A549 (cell line): Measurements from ENCODE around the gene SLC36A1. TPM values are rescaled to one million over a fixed set of nuclear protein-coding genes. Genes with fewer than 3 reads are reported as not detected.

Experiments used
- ATAC-seq, 2 experiments: fragments of 200-7000 bp in 1 of 2; fragments of >200 bp in 1 of 2; cut with Nextera tagmentation in 1 of 2; cut with Tn5 transposase in 1 of 2; 3 replicates each; pipeline versions ENCODE4 v1.8.0 to v1.9.1; 2018 to 2020; ENCODE audit warnings: mild to moderate bottlenecking in 1 of 2, moderate library complexity in 1 of 2
- CTCF ChIA-PET: fragments of 300-600 bp; sonication (Branson Sonifier 250); formaldehyde crosslinking; extraction: SDS; loops from one replicate; lab custom pipeline; 2021; ENCODE audit warnings: antibody characterized with exemption, inconsistent platforms; lab: Yijun Ruan, JAX
- POLR2A ChIA-PET: fragments of 350-600 bp; formaldehyde crosslinking; extraction: SDS; loops from one replicate; lab custom pipeline; 2021; ENCODE audit warnings: antibody characterized with exemption, inconsistent platforms; lab: Yijun Ruan, JAX
- DNase-seq, 2 experiments: peaks; one replicate each; pipeline versions ENCODE4 v3.0.0 to v3.0.0-alpha.2; 2011 to 2016; ENCODE audit warnings: low read depth in 1 of 2, low spot score in 1 of 2
- FAIRE-seq: peaks from 2 replicates; lab custom pipeline; 2011; peaks lifted over from hg19 to GRCh38; lab: Jason Lieb, UNC
- H3K27ac ChIP-seq, 2 experiments: fragments of >200 bp; sonication (Bioruptor Twin); formaldehyde crosslinking; 3 replicates each; pipeline ENCODE4 v1.5.1; 2016 to 2017
- H3K4me1 ChIP-seq: fragments of >200 bp; sonication (Bioruptor Twin); formaldehyde crosslinking; 3 replicates; pipeline ENCODE4 v1.6.1; 2016
- H3K4me2 ChIP-seq: fragments of >200 bp; sonication (Bioruptor Twin); formaldehyde crosslinking; 3 replicates; pipeline ENCODE4 v1.6.1; 2016
- H3K4me3 ChIP-seq: fragments of >200 bp; sonication (Bioruptor Twin); formaldehyde crosslinking; 3 replicates; pipeline ENCODE4 v1.5.1; 2016
- H3K9me3 ChIP-seq: fragments of >200 bp; sonication (Bioruptor Twin); formaldehyde crosslinking; 3 replicates; pipeline ENCODE4 v1.6.1; 2016
- BHLHE40 ChIP-seq: IDR thresholded peaks from 2 replicates; pipeline ENCODE4 v1.6.1; 2012; ENCODE audit warnings: low read depth, low read length, inconsistent platforms
- CHD2 ChIP-seq: fragments of 150-350 bp; IDR thresholded peaks from 2 replicates; pipeline ENCODE4 v1.6.1; 2014; ENCODE audit warnings: low read length; ENCODE audit not compliant: partially characterized antibody
- CHD4 ChIP-seq: fragments of 200-600 bp; sonication (generic); IDR thresholded peaks from 2 replicates; pipeline ENCODE4 v1.6.1; 2016; ENCODE audit warnings: antibody characterized with exemption, mild to moderate bottlenecking, borderline replicate concordance
- EHF ChIP-seq: fragments of 250-450 bp; sonication (Bioruptor Pico); IDR thresholded peaks from 2 replicates; pipeline ENCODE4 v1.5.0; 2020; ENCODE audit warnings: mild to moderate bottlenecking
- HOXB13 ChIP-seq: fragments of 250-450 bp; sonication (Bioruptor Pico); IDR thresholded peaks from 2 replicates; pipeline ENCODE4 v1.5.0; 2020; ENCODE audit warnings: low read depth, mild to moderate bottlenecking, moderate library complexity
- KDM1A ChIP-seq: fragments of 200-600 bp; sonication (generic); IDR thresholded peaks from 2 replicates; pipeline ENCODE4 v1.6.1; 2016; ENCODE audit warnings: low read depth, mild to moderate bottlenecking
- MAZ ChIP-seq: fragments of 150-350 bp; IDR thresholded peaks from 2 replicates; pipeline ENCODE4 v1.6.1; 2014; ENCODE audit warnings: antibody characterized with exemption, low read depth, low read length, borderline replicate concordance
- NR3C1 ChIP-seq: fragments of >200 bp; sonication (Bioruptor Twin); formaldehyde crosslinking; IDR thresholded peaks from 3 replicates; pipeline ENCODE4 v1.6.1; 2017
- RAD21 ChIP-seq, 2 experiments: fragments of >200 bp in 1 of 2; sonication (Bioruptor Twin) in 1 of 2; formaldehyde crosslinking in 1 of 2; IDR thresholded peaks in 1 of 2; conservative IDR thresholded peaks in 1 of 2; 2 replicates in 1 of 2; 3 replicates in 1 of 2; pipeline ENCODE4 v1.6.1; 2012 to 2018; ENCODE audit warnings: inconsistent platforms in 1 of 2
- SREBF2 ChIP-seq: fragments of 450-650 bp; IDR thresholded peaks from 2 replicates; pipeline ENCODE4 v1.6.1; 2014; ENCODE audit warnings: mild to moderate bottlenecking, moderate library complexity
- TFCP2L1 ChIP-seq: fragments of 250-450 bp; sonication (Bioruptor Pico); IDR thresholded peaks from 2 replicates; pipeline ENCODE4 v1.5.0; 2021; ENCODE audit warnings: mild to moderate bottlenecking
- TP53 ChIP-seq: fragments of 250-450 bp; sonication (Bioruptor Pico); IDR thresholded peaks from 2 replicates; pipeline ENCODE4 v1.5.0; 2021; ENCODE audit warnings: mild to moderate bottlenecking, moderate library complexity
- ZC3H11A ChIP-seq: fragments of 450-650 bp; IDR thresholded peaks from 2 replicates; pipeline ENCODE4 v1.6.1; 2014; ENCODE audit warnings: antibody characterized with exemption, mild to moderate bottlenecking
- ZFP36 ChIP-seq: fragments of 450-650 bp; IDR thresholded peaks from 2 replicates; pipeline ENCODE4 v1.6.1; 2014; ENCODE audit warnings: borderline replicate concordance; ENCODE audit not compliant: partially characterized antibody
- WGBS: methylation state at CpG from one replicate; pipeline ENCODE4 v1.1.6; 2017; ENCODE audit errors: missing lambda C conversion rate; 5-methylcytosine and 5-hydroxymethylcytosine counted together
- polyA plus RNA-seq, 4 experiments: library from polyadenylated mRNA; depleted of rRNA in 3 of 4; stranded (reverse); fragments of >200 nt; fragmentation: RNase III in 1 of 4; extraction: RNeasy Plus Mini Kit Qiagen cat#74134 plus additional on column Dnase treatment in 1 of 4; gene quantifications; 2 replicates in 3 of 4; 3 replicates in 1 of 4; pipeline ENCODE4 v1.2.3, GENCODE V29; 2011 to 2017
- TF ChIP-seq, protein P1 (sequence below): fragments of 250-450 bp; sonication (Bioruptor Pico); IDR thresholded peaks from 2 replicates; pipeline ENCODE4 v1.5.0; 2021; ENCODE audit warnings: mild to moderate bottlenecking, moderate library complexity, borderline replicate concordance
- TF ChIP-seq, protein P2 (sequence below): IDR thresholded peaks from 2 replicates; pipeline ENCODE4 v1.6.1; 2012; ENCODE audit warnings: low read depth, borderline replicate concordance
- TF ChIP-seq, protein P3 (sequence below): fragments of 250-450 bp; sonication (Bioruptor Pico); IDR thresholded peaks from 2 replicates; pipeline ENCODE4 v1.5.0; 2020; ENCODE audit warnings: low read depth, mild to moderate bottlenecking, moderate library complexity
- TF ChIP-seq, protein P4 (sequence below): fragments of 150-350 bp; IDR thresholded peaks from 2 replicates; pipeline ENCODE4 v1.6.1; 2014; ENCODE audit warnings: low read depth, mild to moderate bottlenecking, low read length
- TF ChIP-seq, protein P5 (sequence below): fragments of >200 bp; sonication (Bioruptor Twin); formaldehyde crosslinking; IDR thresholded peaks from 3 replicates; pipeline ENCODE4 v1.6.1; 2016

SLC36A1 gene
- polyA plus RNA-seq, 2 of the 4 experiments (the other 2 are of a cell fraction): 7.4 to 10.8 TPM

DNA sequence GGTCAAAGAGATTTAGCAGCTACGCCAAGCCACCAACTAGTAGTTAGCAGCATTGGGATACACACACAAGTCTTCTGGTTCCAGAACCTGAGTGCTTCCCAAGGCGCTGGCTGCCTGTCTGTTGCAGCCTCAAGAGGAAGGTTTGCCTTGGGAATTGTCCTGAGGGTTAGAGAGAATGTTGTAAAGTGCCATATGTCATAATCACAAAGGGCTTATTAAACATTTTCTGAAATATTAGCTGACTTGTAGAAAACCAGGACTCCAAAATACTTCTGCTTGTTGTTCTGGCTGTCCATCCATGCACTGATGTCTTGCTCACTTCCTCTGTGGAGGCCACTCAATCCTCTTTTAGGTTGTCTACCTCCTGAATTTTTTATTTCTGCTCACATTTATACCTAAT, 46.3 kb downstream of the SLC36A1 start (continued):
- no peak for TF ChIP-seq MAZ

DNA sequence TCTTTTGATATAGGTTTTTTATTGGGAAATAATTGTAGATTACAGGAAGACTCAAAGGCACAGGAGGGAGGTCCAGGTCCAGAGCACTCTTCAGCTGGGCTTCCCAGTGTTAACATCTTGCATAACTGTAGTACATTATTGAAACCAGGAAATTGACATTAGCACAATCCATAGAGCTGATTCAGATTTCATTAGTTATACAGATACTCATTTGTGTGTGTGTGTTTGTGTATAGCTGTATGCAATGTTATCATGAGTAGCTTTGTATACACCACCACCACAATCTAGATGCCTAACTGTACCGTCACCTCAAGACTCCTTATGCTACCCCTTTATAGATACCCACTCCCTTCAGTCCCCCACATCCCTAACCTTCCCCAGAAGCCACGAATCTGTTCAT, 47.9 kb downstream of the SLC36A1 start:
- Histone ChIP-seq H3K4me1 (no peaks in the 10 kb centered on the region; the same call in 2 of the 3 replicates), H3K27ac (no peak overlapping the region), H3K4me2 (no peak overlapping the region), H3K4me3 (no peak overlapping the region), H3K9me3 (no peaks in the 10 kb centered on the region)
- FAIRE-seq: no peak
- no peak for ATAC-seq
- DNase-seq: no peak
- 66% methylated on average over 2 of the region's 2 CpGs for WGBS
- CTCF ChIA-PET: interaction anchor here (2.0 kb wide), 1 partner anchor 48 kb away, joined by 7 read pairs; the partner anchor contains the start of gene SLC36A1
- TF ChIP-seq, protein P1, sequence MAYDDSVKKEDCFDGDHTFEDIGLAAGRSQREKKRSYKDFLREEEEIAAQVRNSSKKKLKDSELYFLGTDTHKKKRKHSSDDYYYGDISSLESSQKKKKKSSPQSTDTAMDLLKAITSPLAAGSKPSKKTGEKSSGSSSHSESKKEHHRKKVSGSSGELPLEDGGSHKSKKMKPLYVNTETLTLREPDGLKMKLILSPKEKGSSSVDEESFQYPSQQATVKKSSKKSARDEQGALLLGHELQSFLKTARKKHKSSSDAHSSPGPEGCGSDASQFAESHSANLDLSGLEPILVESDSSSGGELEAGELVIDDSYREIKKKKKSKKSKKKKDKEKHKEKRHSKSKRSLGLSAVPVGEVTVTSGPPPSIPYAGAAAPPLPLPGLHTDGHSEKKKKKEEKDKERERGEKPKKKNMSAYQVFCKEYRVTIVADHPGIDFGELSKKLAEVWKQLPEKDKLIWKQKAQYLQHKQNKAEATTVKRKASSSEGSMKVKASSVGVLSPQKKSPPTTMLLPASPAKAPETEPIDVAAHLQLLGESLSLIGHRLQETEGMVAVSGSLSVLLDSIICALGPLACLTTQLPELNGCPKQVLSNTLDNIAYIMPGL (CRISPR knock-in tag): no peak
- TF ChIP-seq KDM1A (no peak), ZFP36 (no peak), CHD4 (no peak), CHD2 (no peak), BHLHE40 (no peak), SREBF2 (no peak)
- TF ChIP-seq, protein P2, sequence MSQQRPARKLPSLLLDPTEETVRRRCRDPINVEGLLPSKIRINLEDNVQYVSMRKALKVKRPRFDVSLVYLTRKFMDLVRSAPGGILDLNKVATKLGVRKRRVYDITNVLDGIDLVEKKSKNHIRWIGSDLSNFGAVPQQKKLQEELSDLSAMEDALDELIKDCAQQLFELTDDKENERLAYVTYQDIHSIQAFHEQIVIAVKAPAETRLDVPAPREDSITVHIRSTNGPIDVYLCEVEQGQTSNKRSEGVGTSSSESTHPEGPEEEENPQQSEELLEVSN: no peak
- POLR2A ChIA-PET: no interaction called here

DNA sequence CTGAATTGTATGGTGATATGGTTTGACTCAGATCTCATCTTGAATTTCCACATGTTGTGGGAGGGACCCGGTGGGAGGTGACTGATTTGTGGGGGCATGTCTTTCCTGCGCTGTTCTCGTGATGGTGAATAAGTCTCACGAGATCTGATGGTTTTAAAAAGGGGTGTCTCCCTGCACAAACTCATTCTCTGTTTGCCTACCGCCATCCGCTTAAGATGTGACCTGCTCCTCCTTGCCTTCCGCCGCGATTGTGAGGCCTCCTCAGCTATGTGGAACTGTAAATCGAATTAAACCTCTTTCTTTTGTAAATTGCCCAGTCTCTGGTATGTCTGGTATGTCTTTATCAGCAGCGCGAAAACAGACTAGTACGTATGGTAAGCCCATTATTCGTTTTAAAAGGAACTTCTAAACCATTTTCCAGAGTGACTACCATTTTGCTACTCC, 48.7 kb downstream of the SLC36A1 start:
- Histone ChIP-seq H3K4me1 (no peaks in the 10 kb centered on the region; the same call in 2 of the 3 replicates), H3K4me3 (no peak overlapping the region), H3K27ac (no peak overlapping the region), H3K9me3 (no peaks in the 10 kb centered on the region), H3K4me2 (no peak overlapping the region)
- 81% methylated on average over 14 of the region's 14 CpGs for WGBS
- DNase-seq: no peak
- no peak for FAIRE-seq
- CTCF ChIA-PET: interaction anchor here (2.0 kb wide), 1 partner anchor 49 kb away, joined by 7 read pairs; the partner anchor contains the start of gene SLC36A1
- no peak for ATAC-seq
- TF ChIP-seq HOXB13 (no peak), RAD21 (conservative IDR thresholded peaks at IDR 0.05 in 1 of 2, IDR thresholded peaks at IDR 0.05 in 1 of 2) (no peak), ZC3H11A (no peak), EHF (no peak), NR3C1 (no peak), TFCP2L1 (CRISPR knock-in tag) (no peak), TP53 (CRISPR knock-in tag) (no peak), BHLHE40 (no peak)
- TF ChIP-seq, protein P3, sequence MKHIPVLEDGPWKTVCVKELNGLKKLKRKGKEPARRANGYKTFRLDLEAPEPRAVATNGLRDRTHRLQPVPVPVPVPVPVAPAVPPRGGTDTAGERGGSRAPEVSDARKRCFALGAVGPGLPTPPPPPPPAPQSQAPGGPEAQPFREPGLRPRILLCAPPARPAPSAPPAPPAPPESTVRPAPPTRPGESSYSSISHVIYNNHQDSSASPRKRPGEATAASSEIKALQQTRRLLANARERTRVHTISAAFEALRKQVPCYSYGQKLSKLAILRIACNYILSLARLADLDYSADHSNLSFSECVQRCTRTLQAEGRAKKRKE: no peak
- TF ChIP-seq, protein P4, sequence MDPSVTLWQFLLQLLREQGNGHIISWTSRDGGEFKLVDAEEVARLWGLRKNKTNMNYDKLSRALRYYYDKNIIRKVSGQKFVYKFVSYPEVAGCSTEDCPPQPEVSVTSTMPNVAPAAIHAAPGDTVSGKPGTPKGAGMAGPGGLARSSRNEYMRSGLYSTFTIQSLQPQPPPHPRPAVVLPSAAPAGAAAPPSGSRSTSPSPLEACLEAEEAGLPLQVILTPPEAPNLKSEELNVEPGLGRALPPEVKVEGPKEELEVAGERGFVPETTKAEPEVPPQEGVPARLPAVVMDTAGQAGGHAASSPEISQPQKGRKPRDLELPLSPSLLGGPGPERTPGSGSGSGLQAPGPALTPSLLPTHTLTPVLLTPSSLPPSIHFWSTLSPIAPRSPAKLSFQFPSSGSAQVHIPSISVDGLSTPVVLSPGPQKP: no peak
- TF ChIP-seq, protein P5, sequence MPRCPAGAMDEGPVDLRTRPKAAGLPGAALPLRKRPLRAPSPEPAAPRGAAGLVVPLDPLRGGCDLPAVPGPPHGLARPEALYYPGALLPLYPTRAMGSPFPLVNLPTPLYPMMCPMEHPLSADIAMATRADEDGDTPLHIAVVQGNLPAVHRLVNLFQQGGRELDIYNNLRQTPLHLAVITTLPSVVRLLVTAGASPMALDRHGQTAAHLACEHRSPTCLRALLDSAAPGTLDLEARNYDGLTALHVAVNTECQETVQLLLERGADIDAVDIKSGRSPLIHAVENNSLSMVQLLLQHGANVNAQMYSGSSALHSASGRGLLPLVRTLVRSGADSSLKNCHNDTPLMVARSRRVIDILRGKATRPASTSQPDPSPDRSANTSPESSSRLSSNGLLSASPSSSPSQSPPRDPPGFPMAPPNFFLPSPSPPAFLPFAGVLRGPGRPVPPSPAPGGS: no peak
- TF ChIP-seq, all 56 proteins: peak for 0
- POLR2A ChIA-PET: no interaction called here
